ENCODE results near the gene TET2. TPM values are rescaled to one million over a fixed set of nuclear protein-coding genes. Genes with fewer than 3 reads are reported as not detected.

The TET2 gene
- total RNA-seq, 1 donor from 2014 or later, result 11.4 TPM

DNA sequence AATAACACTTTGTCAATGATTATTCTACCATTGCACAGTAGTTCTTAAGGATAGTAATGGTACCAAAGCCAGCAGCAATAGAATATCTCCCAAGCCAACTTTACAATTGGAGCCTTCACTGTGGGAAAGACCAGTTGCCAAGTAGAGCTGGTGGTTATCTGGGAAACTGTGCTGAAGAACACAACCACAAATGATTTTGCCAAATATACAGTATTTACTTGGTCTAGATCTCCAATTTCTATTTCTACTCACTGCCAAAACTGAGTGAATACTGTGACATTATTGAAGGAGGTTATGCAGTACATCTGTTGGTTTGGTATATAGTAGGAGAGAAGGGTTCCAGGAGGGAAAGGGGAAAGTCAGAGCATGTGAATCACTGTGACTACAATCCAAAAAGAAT, 3.8 kb downstream of the TET2 start:
- no peak overlapping the region for H3K27ac Mint-ChIP-seq (ENCODE audit: unreplicated experiment)
- TF ChIP-seq, protein P1, sequence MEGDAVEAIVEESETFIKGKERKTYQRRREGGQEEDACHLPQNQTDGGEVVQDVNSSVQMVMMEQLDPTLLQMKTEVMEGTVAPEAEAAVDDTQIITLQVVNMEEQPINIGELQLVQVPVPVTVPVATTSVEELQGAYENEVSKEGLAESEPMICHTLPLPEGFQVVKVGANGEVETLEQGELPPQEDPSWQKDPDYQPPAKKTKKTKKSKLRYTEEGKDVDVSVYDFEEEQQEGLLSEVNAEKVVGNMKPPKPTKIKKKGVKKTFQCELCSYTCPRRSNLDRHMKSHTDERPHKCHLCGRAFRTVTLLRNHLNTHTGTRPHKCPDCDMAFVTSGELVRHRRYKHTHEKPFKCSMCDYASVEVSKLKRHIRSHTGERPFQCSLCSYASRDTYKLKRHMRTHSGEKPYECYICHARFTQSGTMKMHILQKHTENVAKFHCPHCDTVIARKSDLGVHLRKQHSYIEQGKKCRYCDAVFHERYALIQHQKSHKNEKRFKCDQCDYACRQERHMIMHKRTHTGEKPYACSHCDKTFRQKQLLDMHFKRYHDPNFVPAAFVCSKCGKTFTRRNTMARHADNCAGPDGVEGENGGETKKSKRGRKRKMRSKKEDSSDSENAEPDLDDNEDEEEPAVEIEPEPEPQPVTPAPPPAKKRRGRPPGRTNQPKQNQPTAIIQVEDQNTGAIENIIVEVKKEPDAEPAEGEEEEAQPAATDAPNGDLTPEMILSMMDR (IDR thresholded peaks at IDR 0.05; ENCODE audit: unreplicated experiment), result no peak
- no peak overlapping the region for H3K4me3 Mint-ChIP-seq (ENCODE audit: unreplicated experiment)
- H3K36me3 Mint-ChIP-seq (ENCODE audit: low read depth, unreplicated experiment), result peaks cover 4% of the 10 kb centered on the region
- DNase-seq (ENCODE audit: low spot score), result no peak
- peaks cover 10% of the 10 kb centered on the region for H3K27me3 Mint-ChIP-seq (ENCODE audit: unreplicated experiment)
- no peaks in the 10 kb centered on the region for H3K9me3 Mint-ChIP-seq (ENCODE audit: unreplicated experiment)
- peaks cover 18% of the 10 kb centered on the region for H3K4me1 Mint-ChIP-seq (ENCODE audit: unreplicated experiment)

DNA sequence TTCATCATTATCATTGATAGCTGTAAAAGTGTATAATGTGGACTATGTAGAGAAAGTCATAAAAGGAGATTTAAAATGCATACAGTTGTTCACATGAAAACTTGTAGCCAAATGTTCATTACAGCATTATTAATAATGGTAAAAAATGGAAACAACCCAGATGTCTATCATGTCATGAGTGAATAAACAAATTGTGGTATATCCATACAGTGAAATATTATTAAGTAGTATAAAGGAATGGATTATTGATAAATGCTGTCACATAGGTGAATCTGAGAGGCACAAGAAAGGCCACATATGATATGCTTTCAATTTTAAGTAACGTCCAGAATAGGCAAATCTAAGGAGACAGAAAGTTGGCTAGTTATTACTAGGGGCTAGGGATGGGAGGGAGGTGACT, 7.1 kb downstream of the TET2 start:
- Mint-ChIP-seq H3K4me3 (ENCODE audit: unreplicated experiment) (no peak overlapping the region), H3K27me3 (ENCODE audit: unreplicated experiment) (no peaks in the 10 kb centered on the region), H3K36me3 (ENCODE audit: low read depth, unreplicated experiment) (no peaks in the 10 kb centered on the region), H3K9me3 (ENCODE audit: unreplicated experiment) (no peaks in the 10 kb centered on the region), H3K4me1 (ENCODE audit: unreplicated experiment) (peaks cover 2% of the 10 kb centered on the region), H3K27ac (ENCODE audit: unreplicated experiment) (no peak overlapping the region)
- DNase-seq (ENCODE audit: low spot score), result no peak
- TF ChIP-seq, protein P1 (IDR thresholded peaks at IDR 0.05; ENCODE audit: unreplicated experiment), result no peak

DNA sequence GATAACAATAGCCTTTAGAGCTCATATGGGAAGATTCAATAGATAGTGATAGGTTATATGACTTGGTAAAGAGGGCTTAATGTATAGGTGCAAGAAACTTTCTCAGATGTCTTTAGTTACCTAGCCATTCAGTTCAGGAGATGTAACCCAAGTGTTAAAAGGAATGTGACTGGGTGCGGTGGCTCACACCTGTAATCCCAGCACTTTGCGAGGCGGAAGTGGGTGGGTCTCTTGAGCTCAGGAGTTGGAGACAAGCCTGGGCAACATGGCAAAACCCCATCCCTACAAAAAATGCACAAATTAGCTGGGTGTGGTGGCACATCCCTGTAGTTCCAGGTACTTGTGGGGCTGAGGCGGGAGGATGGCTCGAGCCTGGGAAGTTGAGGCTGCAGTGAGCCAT, 7.9 kb downstream of the TET2 start:
- Mint-ChIP-seq H3K27me3 (ENCODE audit: unreplicated experiment) (no peaks in the 10 kb centered on the region), H3K36me3 (ENCODE audit: low read depth, unreplicated experiment) (no peaks in the 10 kb centered on the region), H3K27ac (ENCODE audit: unreplicated experiment) (no peak overlapping the region), H3K9me3 (ENCODE audit: unreplicated experiment) (no peaks in the 10 kb centered on the region), H3K4me1 (ENCODE audit: unreplicated experiment) (peaks cover 2% of the 10 kb centered on the region), H3K4me3 (ENCODE audit: unreplicated experiment) (no peak overlapping the region)
- DNase-seq (ENCODE audit: low spot score), result no peak
- TF ChIP-seq, protein P1 (IDR thresholded peaks at IDR 0.05; ENCODE audit: unreplicated experiment), result no peak

DNA sequence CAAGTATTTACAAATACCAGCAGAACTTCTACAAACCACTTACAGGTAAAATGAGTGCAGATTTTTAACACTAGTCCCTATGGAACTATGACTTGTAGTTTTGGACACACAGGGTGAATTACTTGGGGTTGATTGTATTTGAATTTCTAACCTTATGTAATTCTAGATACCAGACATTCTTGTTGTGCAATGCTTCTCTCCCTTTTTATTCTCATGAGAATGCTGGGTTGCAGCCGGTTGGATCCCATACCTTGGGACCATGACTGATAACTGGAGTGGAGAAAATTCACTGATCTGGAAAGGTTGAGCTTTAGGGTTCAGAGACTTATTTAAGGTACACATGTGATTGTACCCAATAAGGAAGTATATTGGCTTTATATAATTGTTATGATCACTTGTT, 8.8 kb downstream of the TET2 start:
- Mint-ChIP-seq H3K36me3 (ENCODE audit: low read depth, unreplicated experiment) (no peaks in the 10 kb centered on the region), H3K4me1 (ENCODE audit: unreplicated experiment) (peaks cover 2% of the 10 kb centered on the region), H3K4me3 (ENCODE audit: unreplicated experiment) (no peak overlapping the region), H3K9me3 (ENCODE audit: unreplicated experiment) (no peaks in the 10 kb centered on the region), H3K27me3 (ENCODE audit: unreplicated experiment) (no peaks in the 10 kb centered on the region), H3K27ac (ENCODE audit: unreplicated experiment) (no peak overlapping the region)
- TF ChIP-seq, protein P1 (IDR thresholded peaks at IDR 0.05; ENCODE audit: unreplicated experiment), result no peak
- DNase-seq (ENCODE audit: low spot score), result no peak

DNA sequence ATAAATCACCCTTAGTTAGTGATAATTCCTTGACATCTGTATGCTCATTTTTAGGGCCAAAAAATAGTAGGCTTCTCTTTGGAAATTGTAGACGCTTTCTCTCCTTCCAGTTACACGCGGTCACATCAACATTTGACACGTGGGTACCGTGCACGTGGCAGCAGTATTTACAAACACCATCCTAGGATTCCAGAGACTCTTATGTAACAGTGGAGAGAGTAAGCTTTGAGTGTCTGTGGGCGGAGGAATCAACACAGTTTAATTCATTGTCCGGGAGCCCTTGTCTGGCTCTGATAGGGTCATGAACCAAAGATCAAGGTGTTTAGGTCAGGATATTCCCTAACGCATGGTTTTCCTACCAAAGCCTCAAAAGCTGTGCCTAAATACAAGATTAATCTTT, 12.2 kb downstream of the TET2 start:
- no peaks in the 10 kb centered on the region for H3K9me3 Mint-ChIP-seq (ENCODE audit: unreplicated experiment)

More for the DNA sequence above, 12.2 kb downstream of the TET2 start:
- H3K36me3 Mint-ChIP-seq (ENCODE audit: low read depth, unreplicated experiment), result no peaks in the 10 kb centered on the region
- TF ChIP-seq, protein P1 (IDR thresholded peaks at IDR 0.05; ENCODE audit: unreplicated experiment), result no peak
- no peaks in the 10 kb centered on the region for H3K27me3 Mint-ChIP-seq (ENCODE audit: unreplicated experiment)
- no peak for DNase-seq (ENCODE audit: low spot score)
- no peak overlapping the region for H3K27ac Mint-ChIP-seq (ENCODE audit: unreplicated experiment)
- H3K4me3 Mint-ChIP-seq (ENCODE audit: unreplicated experiment), result no peak overlapping the region
- peaks cover 2% of the 10 kb centered on the region for H3K4me1 Mint-ChIP-seq (ENCODE audit: unreplicated experiment)
